Measurements from ENCODE around the gene TPM1.

GRCh38 chr15:63071288-63071909, 28.9 kb downstream of the TPM1 start:
- TF ChIP-seq EZH2phosphoT487 (IDR thresholded peaks at IDR 0.05; ENCODE audit: borderline replicate concordance, low read depth) (no peak), POLR2AphosphoS5 (IDR thresholded peaks at IDR 0.05; ENCODE audit: low read depth, low read length) (0 out of 2 replicates have a peak, but pooled peaks have one; percentile 2), NFIC (IDR thresholded peaks at IDR 0.05; ENCODE audit: borderline replicate concordance) (no peak), CTCF (IDR thresholded peaks at IDR 0.05) (no peak), RCOR1 (IDR thresholded peaks at IDR 0.05; ENCODE audit: low read length) (no peak), FOXM1 (IDR thresholded peaks at IDR 0.05; ENCODE audit: low read depth) (no peak), TAF1 (IDR thresholded peaks at IDR 0.05; ENCODE audit: borderline replicate concordance, low read depth, low read length) (no peak), REST (IDR thresholded peaks at IDR 0.05; ENCODE audit: low read depth, low read length) (no peak), SIN3A (IDR thresholded peaks at IDR 0.05; ENCODE audit: borderline replicate concordance, low read depth, low read length) (no peak), PBX3 (IDR thresholded peaks at IDR 0.05) (no peak), NRF1 (IDR thresholded peaks at IDR 0.05; ENCODE audit: low read depth, low read length) (no peak)
